ENCODE results near the gene SENP8. TPM values are rescaled to one million over a fixed set of nuclear protein-coding genes. Genes with fewer than 3 reads are reported as not detected.

The SENP8 gene
- total and polyA plus RNA-seq, 4 donors, result 0.67 to 1.0 (median 0.88) TPM

- DNase-seq (ENCODE audit: low spot score), result no peak
- Histone ChIP-seq H3K4me1 (ENCODE audit: control insufficient read depth in 4 of 4, insufficient read depth in 4 of 4, low read length in 3 of 4) (peaks cover 0 to 16% (median 13%) of the 10 kb centered on the region in 4 donors), H3K27ac (ENCODE audit: low read depth in 1 of 2, low read length in 2 of 2) (no peak overlapping the region), H3K4me3 (ENCODE audit: low read depth in 1 of 3, low read length in 3 of 3) (no peak overlapping the region), H3K27me3 (ENCODE audit: control insufficient read depth in 4 of 4, insufficient read depth in 4 of 4, low read length in 3 of 4) (no peaks in the 10 kb centered on the region), H3K9ac (ENCODE audit: low read depth in 1 of 2, low read length in 2 of 2) (no peak overlapping the region), H3K36me3 (ENCODE audit: control insufficient read depth in 4 of 4, insufficient read depth in 3 of 4, low read depth in 1 of 4, low read length in 3 of 4) (no peaks in the 10 kb centered on the region), H3K9me3 (ENCODE audit: control insufficient read depth in 4 of 4, low read length in 3 of 4) (no peaks in the 10 kb centered on the region)
- TF ChIP-seq NR2F2 (IDR thresholded peaks at IDR 0.05) (no peak), JUND (IDR thresholded peaks at IDR 0.05) (no peak), SP1 (IDR thresholded peaks at IDR 0.05) (no peak), FOXA1 (IDR thresholded peaks at IDR 0.05) (no peak), HNF4G (IDR thresholded peaks at IDR 0.05) (no peak), GABPA (IDR thresholded peaks at IDR 0.05 in 1 of 2, conservative IDR thresholded peaks at IDR 0.05 in 1 of 2) (no peak), RAD21 (IDR thresholded peaks at IDR 0.05) (no peak), YY1 (IDR thresholded peaks at IDR 0.05) (no peak), ZBTB33 (IDR thresholded peaks at IDR 0.05) (no peak), HNF4A (conservative IDR thresholded peaks at IDR 0.05) (no peak), EGR1 (IDR thresholded peaks at IDR 0.05; ENCODE audit: low read depth in 2 of 2) (no peak), FOXA2 (IDR thresholded peaks at IDR 0.05) (no peak)
- TF ChIP-seq, protein P1, sequence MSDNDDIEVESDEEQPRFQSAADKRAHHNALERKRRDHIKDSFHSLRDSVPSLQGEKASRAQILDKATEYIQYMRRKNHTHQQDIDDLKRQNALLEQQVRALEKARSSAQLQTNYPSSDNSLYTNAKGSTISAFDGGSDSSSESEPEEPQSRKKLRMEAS (IDR thresholded peaks at IDR 0.05), result no peak
- TF ChIP-seq, protein P2, sequence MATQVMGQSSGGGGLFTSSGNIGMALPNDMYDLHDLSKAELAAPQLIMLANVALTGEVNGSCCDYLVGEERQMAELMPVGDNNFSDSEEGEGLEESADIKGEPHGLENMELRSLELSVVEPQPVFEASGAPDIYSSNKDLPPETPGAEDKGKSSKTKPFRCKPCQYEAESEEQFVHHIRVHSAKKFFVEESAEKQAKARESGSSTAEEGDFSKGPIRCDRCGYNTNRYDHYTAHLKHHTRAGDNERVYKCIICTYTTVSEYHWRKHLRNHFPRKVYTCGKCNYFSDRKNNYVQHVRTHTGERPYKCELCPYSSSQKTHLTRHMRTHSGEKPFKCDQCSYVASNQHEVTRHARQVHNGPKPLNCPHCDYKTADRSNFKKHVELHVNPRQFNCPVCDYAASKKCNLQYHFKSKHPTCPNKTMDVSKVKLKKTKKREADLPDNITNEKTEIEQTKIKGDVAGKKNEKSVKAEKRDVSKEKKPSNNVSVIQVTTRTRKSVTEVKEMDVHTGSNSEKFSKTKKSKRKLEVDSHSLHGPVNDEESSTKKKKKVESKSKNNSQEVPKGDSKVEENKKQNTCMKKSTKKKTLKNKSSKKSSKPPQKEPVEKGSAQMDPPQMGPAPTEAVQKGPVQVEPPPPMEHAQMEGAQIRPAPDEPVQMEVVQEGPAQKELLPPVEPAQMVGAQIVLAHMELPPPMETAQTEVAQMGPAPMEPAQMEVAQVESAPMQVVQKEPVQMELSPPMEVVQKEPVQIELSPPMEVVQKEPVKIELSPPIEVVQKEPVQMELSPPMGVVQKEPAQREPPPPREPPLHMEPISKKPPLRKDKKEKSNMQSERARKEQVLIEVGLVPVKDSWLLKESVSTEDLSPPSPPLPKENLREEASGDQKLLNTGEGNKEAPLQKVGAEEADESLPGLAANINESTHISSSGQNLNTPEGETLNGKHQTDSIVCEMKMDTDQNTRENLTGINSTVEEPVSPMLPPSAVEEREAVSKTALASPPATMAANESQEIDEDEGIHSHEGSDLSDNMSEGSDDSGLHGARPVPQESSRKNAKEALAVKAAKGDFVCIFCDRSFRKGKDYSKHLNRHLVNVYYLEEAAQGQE (IDR thresholded peaks at IDR 0.05), result no peak
- TF ChIP-seq, protein P3, sequence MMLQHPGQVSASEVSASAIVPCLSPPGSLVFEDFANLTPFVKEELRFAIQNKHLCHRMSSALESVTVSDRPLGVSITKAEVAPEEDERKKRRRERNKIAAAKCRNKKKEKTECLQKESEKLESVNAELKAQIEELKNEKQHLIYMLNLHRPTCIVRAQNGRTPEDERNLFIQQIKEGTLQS (IDR thresholded peaks at IDR 0.05), result no peak
- 97% methylated on average over 2 of the region's 2 CpGs for WGBS
These were observed 38.7 kb downstream of the SENP8 start for GRCh38 chr15:72156928-72157327.

DNA sequence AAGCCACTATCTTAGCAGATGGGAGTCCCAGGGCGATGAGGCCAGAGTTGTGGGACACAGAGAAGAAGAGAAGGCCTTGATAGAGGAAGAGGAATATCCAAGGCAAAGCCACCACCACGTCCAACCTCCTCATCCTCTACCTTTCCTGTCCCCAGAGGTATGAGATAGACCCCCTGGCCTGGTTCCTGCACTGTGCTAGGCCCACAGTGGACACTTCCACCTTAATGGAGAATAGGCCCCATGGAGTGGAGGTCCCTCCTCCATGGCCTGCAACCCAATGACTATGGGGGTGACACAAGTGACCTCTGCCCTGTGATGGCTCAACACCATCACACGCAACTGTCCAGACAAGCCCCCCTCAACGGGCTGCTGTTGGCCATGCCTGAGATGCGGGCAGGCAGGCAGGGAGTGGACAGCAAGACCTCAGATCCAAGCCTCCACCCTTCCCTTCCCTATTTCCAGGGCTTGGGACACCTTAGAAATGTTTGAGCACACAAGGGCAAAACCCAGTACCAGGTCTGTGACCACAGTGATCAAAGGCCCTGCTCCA, 42.6 kb downstream of the SENP8 start:
- Histone ChIP-seq H3K9ac (ENCODE audit: low read depth in 1 of 2, low read length in 2 of 2) (no peak overlapping the region), H3K36me3 (ENCODE audit: control insufficient read depth in 4 of 4, insufficient read depth in 3 of 4, low read depth in 1 of 4, low read length in 3 of 4) (no peaks in the 10 kb centered on the region), H3K4me1 (ENCODE audit: control insufficient read depth in 4 of 4, insufficient read depth in 4 of 4, low read length in 3 of 4) (peaks cover 0 to 2% (median 1%) of the 10 kb centered on the region in 4 donors), H3K27me3 (ENCODE audit: control insufficient read depth in 4 of 4, insufficient read depth in 4 of 4, low read length in 3 of 4) (no peaks in the 10 kb centered on the region), H3K9me3 (ENCODE audit: control insufficient read depth in 4 of 4, low read length in 3 of 4) (no peaks in the 10 kb centered on the region), H3K4me3 (ENCODE audit: low read depth in 1 of 3, low read length in 3 of 3) (no peak overlapping the region), H3K27ac (ENCODE audit: low read depth in 1 of 2, low read length in 2 of 2) (no peak overlapping the region)
- TF ChIP-seq EGR1 (IDR thresholded peaks at IDR 0.05; ENCODE audit: low read depth in 2 of 2) (no peak), RXRA (IDR thresholded peaks at IDR 0.05) (no peak), RAD21 (IDR thresholded peaks at IDR 0.05) (no peak)
- WGBS, result 93% methylated on average over 5 of the region's 5 CpGs
- no peak for DNase-seq (ENCODE audit: low spot score)
